Neural cell (in vitro differentiated cells): ENCODE data around the gene NAA50. TPM values are rescaled to one million over a fixed set of nuclear protein-coding genes. Genes with fewer than 3 reads are reported as not detected.

Experiments used
- H2AFZ ChIP-seq: fragments of 200-600, 300-800 bp; sonication (generic), shearing (Covaris generic); 2 replicates; pipeline ENCODE4 v1.6.0; 2014; ENCODE audit warnings: low read depth, mild to moderate bottlenecking, antibody characterized with exemption, low read length, moderate library complexity
- H3F3A ChIP-seq: fragments of 200-600 bp; shearing (Covaris generic); 2 replicates; pipeline ENCODE4 v1.6.1; 2016; ENCODE audit warnings: mild to moderate bottlenecking, moderate library complexity, mixed read lengths, antibody characterized with exemption, low read length; ENCODE audit not compliant: insufficient read depth, poor library complexity, severe bottlenecking
- H3K27ac ChIP-seq: fragments of 200-600, 300-800 bp; sonication (generic), shearing (Covaris generic); 2 replicates; pipeline ENCODE4 v1.5.1; 2014; ENCODE audit warnings: mild to moderate bottlenecking, low read length, moderate library complexity
- H3K27me3 ChIP-seq: fragments of 300-800, 200-600 bp; sonication (generic), shearing (Covaris generic); 2 replicates; pipeline ENCODE4 v1.6.0; 2014; ENCODE audit warnings: mild to moderate bottlenecking, low read depth, low read length, moderate library complexity; ENCODE audit not compliant: insufficient read depth
- H3K36me3 ChIP-seq: fragments of 300-800, 200-600 bp; sonication (generic), shearing (Covaris generic); 2 replicates; pipeline ENCODE4 v1.5.1; 2014; ENCODE audit warnings: mild to moderate bottlenecking, antibody characterized with exemption, low read length, moderate library complexity; ENCODE audit not compliant: insufficient read depth
- H3K4me2 ChIP-seq: fragments of 300-800, 200-600 bp; sonication (generic), shearing (Covaris generic); 2 replicates; pipeline ENCODE4 v1.6.0; 2014; ENCODE audit warnings: mild to moderate bottlenecking, low read length
- H3K4me3 ChIP-seq: fragments of 300-800, 200-600 bp; sonication (generic), shearing (Covaris generic); 2 replicates; pipeline ENCODE4 v1.5.1; 2014; ENCODE audit warnings: mild to moderate bottlenecking, low read length, moderate library complexity
- H3K79me2 ChIP-seq: fragments of 200-600 bp; shearing (Covaris generic); replicated peaks from 2 replicates; pipeline ENCODE4 v1.6.0; 2014; ENCODE audit warnings: mild to moderate bottlenecking, low read length, moderate library complexity; ENCODE audit not compliant: insufficient read depth
- H3K9ac ChIP-seq: fragments of 300-800, 200-600 bp; sonication (generic), shearing (Covaris generic); 2 replicates; pipeline ENCODE4 v1.6.1; 2016; ENCODE audit warnings: mild to moderate bottlenecking, low read length, mixed read lengths
- H3K9me2 ChIP-seq: fragments of 200-600 bp; shearing (Covaris generic); 2 replicates; pipeline ENCODE4 v1.6.1; 2016; ENCODE audit warnings: mild to moderate bottlenecking, low read length, mixed read lengths; ENCODE audit not compliant: insufficient read depth
- H3K9me3 ChIP-seq: fragments of 200-600, 300-800 bp; sonication (generic), shearing (Covaris generic); 2 replicates; pipeline ENCODE4 v1.6.1; 2016; ENCODE audit warnings: mild to moderate bottlenecking, mixed run types, low read length, moderate library complexity, mixed read lengths
- H4K20me1 ChIP-seq: fragments of 200-600 bp; shearing (Covaris generic); 2 replicates; pipeline ENCODE4 v1.6.1; 2016; ENCODE audit warnings: mild to moderate bottlenecking, mixed run types; ENCODE audit not compliant: insufficient read depth
- CTCF ChIP-seq: fragments of 450-650 bp; IDR thresholded peaks from 2 replicates; pipeline ENCODE4 v1.5.1; 2014; ENCODE audit warnings: antibody characterized with exemption, mild to moderate bottlenecking, moderate library complexity; ENCODE audit not compliant: poor library complexity, severe bottlenecking
- EP300 ChIP-seq: fragments of 450-650 bp; conservative IDR thresholded peaks from 2 replicates; pipeline ENCODE4 v1.6.1; 2014; ENCODE audit warnings: antibody characterized with exemption, mild to moderate bottlenecking, moderate library complexity; ENCODE audit not compliant: poor library complexity, severe bottlenecking
- EZH2 ChIP-seq: fragments of 200-600, 300-800 bp; shearing (Covaris generic), sonication (generic); IDR thresholded peaks from 2 replicates; pipeline ENCODE4 v1.6.1; 2014; ENCODE audit warnings: antibody characterized with exemption, low read length, borderline replicate concordance, mild to moderate bottlenecking; ENCODE audit not compliant: insufficient read depth, poor library complexity, severe bottlenecking
- MXI1 ChIP-seq: fragments of 450-650 bp; conservative IDR thresholded peaks from 2 replicates; pipeline ENCODE4 v1.6.1; 2014; ENCODE audit warnings: antibody characterized with exemption, mild to moderate bottlenecking; ENCODE audit not compliant: poor library complexity, severe bottlenecking
- POLR2AphosphoS5 ChIP-seq: IDR thresholded peaks from 2 replicates; pipeline ENCODE4 v1.6.1; 2012
- RAD21 ChIP-seq: fragments of 450-650 bp; conservative IDR thresholded peaks from 2 replicates; pipeline ENCODE4 v1.6.1; 2014; ENCODE audit warnings: antibody characterized with exemption, mild to moderate bottlenecking, moderate library complexity
- REST ChIP-seq: IDR thresholded peaks from 2 replicates; pipeline ENCODE4 v1.6.1; 2012; ENCODE audit warnings: borderline replicate concordance
- SMC3 ChIP-seq: fragments of 450-650 bp; conservative IDR thresholded peaks from 2 replicates; pipeline ENCODE4 v1.6.1; 2014; ENCODE audit warnings: antibody characterized with exemption, mild to moderate bottlenecking, moderate library complexity; ENCODE audit not compliant: poor library complexity
- TAF1 ChIP-seq: IDR thresholded peaks from 2 replicates; pipeline ENCODE4 v1.6.1; 2012; ENCODE audit warnings: low read depth
- polyA plus RNA-seq: library from polyadenylated mRNA; depleted of rRNA; stranded (reverse); fragments of >200 nt; gene quantifications from 2 replicates; pipeline ENCODE4 v1.2.3, GENCODE V29; 2014

NAA50 gene
- polyA plus RNA-seq, 1 donor from 2014 or later = 69.6 TPM

- no peak overlapping the region for H3K4me2 ChIP-seq
- no peak overlapping the region for H3K4me3 ChIP-seq
- H3K9me3 ChIP-seq = peaks cover 9% of the 10 kb centered on the region
- H3K9me2 ChIP-seq = no peaks in the 10 kb centered on the region
- H2AFZ ChIP-seq = no peak overlapping the region
- no peak overlapping the region for H3K27ac ChIP-seq
- H3K27me3 ChIP-seq = no peaks in the 10 kb centered on the region
- H3K9ac ChIP-seq = no peak overlapping the region
- H3F3A ChIP-seq = no peaks in the 10 kb centered on the region
- no peak for TF ChIP-seq POLR2AphosphoS5
- TF ChIP-seq CTCF = no peak
- TF ChIP-seq REST = no peak
- TF ChIP-seq TAF1 = no peak
- no peak for TF ChIP-seq MXI1
- no peak for TF ChIP-seq EZH2
- TF ChIP-seq SMC3 = no peak
- no peak for TF ChIP-seq EP300
- no peak for TF ChIP-seq RAD21
- no peaks in the 10 kb centered on the region for H4K20me1 ChIP-seq
- no peaks in the 10 kb centered on the region for H3K36me3 ChIP-seq
- peaks cover 2% of the 10 kb centered on the region for H3K79me2 ChIP-seq
These were observed 61.7 kb downstream of the NAA50 start for GRCh38 chr3:113684271-113684819.

GRCh38 chr3:113678773-113679172, 67.3 kb downstream of the NAA50 start:
- H3K9me2 ChIP-seq = no peaks in the 10 kb centered on the region
- TF ChIP-seq SMC3 = no peak
- TF ChIP-seq MXI1 = no peak
- TF ChIP-seq EP300 = no peak
- no peak for TF ChIP-seq POLR2AphosphoS5
- no peak for TF ChIP-seq TAF1
- TF ChIP-seq REST = no peak
- TF ChIP-seq RAD21 = no peak
- TF ChIP-seq CTCF = no peak
- no peak for TF ChIP-seq EZH2
- H3K27ac ChIP-seq = no peak overlapping the region
- H3K27me3 ChIP-seq = no peaks in the 10 kb centered on the region
- no peak overlapping the region for H2AFZ ChIP-seq
- H3K79me2 ChIP-seq = no peaks in the 10 kb centered on the region
- no peaks in the 10 kb centered on the region for H3K36me3 ChIP-seq
- H3K4me2 ChIP-seq = no peak overlapping the region
- H3K9ac ChIP-seq = no peak overlapping the region
- H3K4me3 ChIP-seq = no peak overlapping the region
- no peaks in the 10 kb centered on the region for H3F3A ChIP-seq
- no peaks in the 10 kb centered on the region for H3K9me3 ChIP-seq
- H4K20me1 ChIP-seq = no peaks in the 10 kb centered on the region
